HepG2 (cell line): Measurements from ENCODE around the gene NOTO. TPM values are rescaled to one million over a fixed set of nuclear protein-coding genes. Genes with fewer than 3 reads are reported as not detected.
A peak's percentile ranks its signal among the peaks of the same experiment; 100 is the strongest.

Experiments used
- ESRRA ChIP-seq: sonication (generic); formaldehyde crosslinking; IDR thresholded peaks from 2 replicates; pipeline ENCODE4 v1.5.1; 2020; ENCODE audit warnings: mild to moderate bottlenecking, low read depth, missing genetic modification reagents
- FIP1L1 ChIP-seq: fragments of 200-400 bp; formaldehyde crosslinking; IDR thresholded peaks from 2 replicates; pipeline ENCODE4 v1.6.1; 2018; ENCODE audit warnings: low read depth, mild to moderate bottlenecking, low read length, moderate library complexity, borderline replicate concordance; ENCODE audit not compliant: insufficient read depth
- FLYWCH1 ChIP-seq: sonication (generic); formaldehyde crosslinking; IDR thresholded peaks from 2 replicates; pipeline ENCODE4 v1.8.1; 2023; ENCODE audit warnings: mild to moderate bottlenecking, missing genetic modification reagents
- KLF6 ChIP-seq: IDR thresholded peaks from 2 replicates; pipeline ENCODE4 v1.8.0; 2016; ENCODE audit warnings: missing biosample characterization, missing genetic modification reagents
- NCOA1 ChIP-seq: sonication (generic); formaldehyde crosslinking; IDR thresholded peaks from 2 replicates; pipeline ENCODE4 v1.9.0; 2021; ENCODE audit warnings: missing genetic modification reagents
- SRSF9 ChIP-seq: fragments of 200-400 bp; formaldehyde crosslinking; IDR thresholded peaks from 2 replicates; pipeline ENCODE4 v1.6.1; 2018; ENCODE audit warnings: borderline replicate concordance, mild to moderate bottlenecking, low read depth, low read length; ENCODE audit not compliant: insufficient read depth, poor library complexity, severe bottlenecking
- TRAFD1 ChIP-seq: sonication (generic); formaldehyde crosslinking; IDR thresholded peaks from 2 replicates; pipeline ENCODE4 v1.5.1; 2020; ENCODE audit warnings: missing genetic modification reagents, mild to moderate bottlenecking, borderline replicate concordance
- ZBTB10 ChIP-seq: sonication (generic); formaldehyde crosslinking; IDR thresholded peaks from 2 replicates; pipeline ENCODE4 v1.4.0; 2020; ENCODE audit warnings: missing genetic modification reagents, borderline replicate concordance
- ZNF12 ChIP-seq: sonication (generic); formaldehyde crosslinking; IDR thresholded peaks from 2 replicates; pipeline ENCODE4 v1.5.0; 2020; ENCODE audit warnings: missing genetic modification reagents
- ZNF264 ChIP-seq: sonication (generic); formaldehyde crosslinking; IDR thresholded peaks from 2 replicates; pipeline ENCODE4 v1.4.0; 2020; ENCODE audit warnings: missing genetic modification reagents
- ZNF274 ChIP-seq: sonication (generic); formaldehyde crosslinking; IDR thresholded peaks from 2 replicates; pipeline ENCODE4 v1.5.1; 2020; ENCODE audit warnings: mild to moderate bottlenecking, missing genetic modification reagents
- ZNF335 ChIP-seq: sonication (generic); formaldehyde crosslinking; IDR thresholded peaks from 2 replicates; pipeline ENCODE4 v1.4.0; 2020; ENCODE audit warnings: missing genetic modification reagents
- ZNF367 ChIP-seq: sonication (generic); formaldehyde crosslinking; IDR thresholded peaks from 2 replicates; pipeline ENCODE4 v1.4.0; 2020; ENCODE audit warnings: missing genetic modification reagents, borderline replicate concordance
- polyA plus RNA-seq, 8 experiments: library from polyadenylated mRNA; depleted of rRNA in 3 of 8; stranded (reverse) in 7 of 8; unstranded in 1 of 8; fragments of >200 nt; fragmentation: Illumina TruSeq in 4 of 8; extraction: Trizol in 4 of 8; gene quantifications; 2 replicates each; pipeline versions ENCODE4 v1.2.1 to v1.2.3, GENCODE V29; 2011 to 2016; ENCODE audit warnings: low read depth in 4 of 8, missing spikeins in 1 of 8, mixed read lengths in 1 of 8; ENCODE audit not compliant: insufficient read depth in 1 of 8
- total RNA-seq, 5 experiments: library from RNA; depleted of rRNA; stranded (reverse); fragments of >200 nt; fragmentation: Illumina TruSeq; extraction: Trizol; gene quantifications; 2 replicates each; pipeline ENCODE4 v1.2.3, GENCODE V29; 2016; ENCODE audit warnings: low read depth in 1 of 5

NOTO gene
- total and polyA plus RNA-seq, 2 of the 13 experiments (the other 11 are each of a cell fraction or from before 2014, with no cell fraction given) = not detected

GRCh38 chr2:73233932-73234832 is 31.8 kb downstream of the NOTO start, which contains the start of gene CCT7 (continued):
- TF ChIP-seq NCOA1 (CRISPR knock-in tag) = no peak
- peak; percentile 94 for TF ChIP-seq ZNF335
- TF ChIP-seq TRAFD1 (CRISPR knock-in tag) = peak; percentile 56; the same call in 1 of the 2 replicates
- TF ChIP-seq SRSF9 = no peak
- TF ChIP-seq KLF6 (CRISPR knock-in tag) = peak; percentile 84
- TF ChIP-seq FIP1L1 = peak; percentile 26; the same call in 1 of the 2 replicates
- TF ChIP-seq ZNF274 (CRISPR knock-in tag) = peak; percentile 85
- TF ChIP-seq ZNF12 = peak; percentile 77
- TF ChIP-seq ZNF264 = peak; percentile 75; the same call in 1 of the 2 replicates
- peak; percentile 78; the same call in 1 of the 2 replicates for TF ChIP-seq ZBTB10 (CRISPR knock-in tag)
- peak; percentile 59; the same call in 1 of the 2 replicates for TF ChIP-seq ZNF367 (CRISPR knock-in tag)
- TF ChIP-seq ESRRA (CRISPR knock-in tag) = peak; percentile 78; the same call in 1 of the 2 replicates
- no peak for TF ChIP-seq FLYWCH1 (CRISPR knock-in tag)
